Measurements from ENCODE around the gene RILPL2.

DNA sequence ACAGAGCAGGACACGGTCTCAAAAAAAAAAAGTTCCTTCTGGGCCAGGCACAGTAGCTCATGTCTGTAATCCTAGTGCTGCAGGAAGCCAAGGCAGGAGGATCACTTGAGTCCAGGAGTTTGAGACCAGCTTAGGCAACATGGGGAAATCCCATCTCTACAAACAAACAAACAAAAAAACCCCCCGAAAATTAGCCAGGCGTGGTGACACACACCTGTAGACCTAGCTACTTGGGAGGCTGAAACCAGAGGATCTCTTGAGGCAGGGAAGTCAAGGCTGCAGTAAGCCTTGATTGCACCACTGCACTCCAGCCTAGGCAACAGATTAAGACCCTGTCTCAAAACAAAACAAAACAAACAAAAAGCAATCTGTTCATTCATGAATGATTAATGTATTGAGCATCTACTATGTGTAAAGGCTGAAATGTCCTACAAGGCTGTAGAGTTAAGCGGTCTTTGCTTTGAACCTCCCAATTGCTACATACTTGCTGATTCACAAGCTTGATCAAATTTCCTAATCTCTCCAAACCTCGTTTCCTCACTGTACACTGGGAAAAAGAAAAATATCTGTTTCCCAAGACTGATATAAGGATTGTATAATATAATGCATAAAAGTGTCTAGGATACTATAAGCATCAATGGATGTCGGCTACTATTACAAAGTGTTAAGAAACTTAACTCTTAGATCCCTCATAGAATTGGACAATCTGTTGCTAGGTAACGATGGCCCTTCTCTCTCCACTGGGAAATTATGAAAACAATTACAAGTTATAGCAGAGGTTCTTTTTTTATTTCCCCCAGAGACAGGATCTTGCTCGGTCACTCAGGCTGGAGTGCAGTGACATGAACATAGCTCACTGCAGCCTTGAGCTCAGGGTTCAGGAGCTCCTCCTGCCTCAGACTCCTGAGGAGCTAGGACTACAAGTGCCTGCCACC, 7.9 kb upstream of the RILPL2 start:
- TF ChIP-seq, protein P1, sequence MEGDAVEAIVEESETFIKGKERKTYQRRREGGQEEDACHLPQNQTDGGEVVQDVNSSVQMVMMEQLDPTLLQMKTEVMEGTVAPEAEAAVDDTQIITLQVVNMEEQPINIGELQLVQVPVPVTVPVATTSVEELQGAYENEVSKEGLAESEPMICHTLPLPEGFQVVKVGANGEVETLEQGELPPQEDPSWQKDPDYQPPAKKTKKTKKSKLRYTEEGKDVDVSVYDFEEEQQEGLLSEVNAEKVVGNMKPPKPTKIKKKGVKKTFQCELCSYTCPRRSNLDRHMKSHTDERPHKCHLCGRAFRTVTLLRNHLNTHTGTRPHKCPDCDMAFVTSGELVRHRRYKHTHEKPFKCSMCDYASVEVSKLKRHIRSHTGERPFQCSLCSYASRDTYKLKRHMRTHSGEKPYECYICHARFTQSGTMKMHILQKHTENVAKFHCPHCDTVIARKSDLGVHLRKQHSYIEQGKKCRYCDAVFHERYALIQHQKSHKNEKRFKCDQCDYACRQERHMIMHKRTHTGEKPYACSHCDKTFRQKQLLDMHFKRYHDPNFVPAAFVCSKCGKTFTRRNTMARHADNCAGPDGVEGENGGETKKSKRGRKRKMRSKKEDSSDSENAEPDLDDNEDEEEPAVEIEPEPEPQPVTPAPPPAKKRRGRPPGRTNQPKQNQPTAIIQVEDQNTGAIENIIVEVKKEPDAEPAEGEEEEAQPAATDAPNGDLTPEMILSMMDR (conservative IDR thresholded peaks at IDR 0.05; ENCODE audit: low read depth in 2 of 2): no peak
- TF ChIP-seq EZH2 (IDR thresholded peaks at IDR 0.05; ENCODE audit: low read depth, unreplicated experiment): no peak
- no peak for TF ChIP-seq POLR2AphosphoS5 (IDR thresholded peaks at IDR 0.05; ENCODE audit: low read depth)
- TF ChIP-seq JUNB (IDR thresholded peaks at IDR 0.05; ENCODE audit: unreplicated experiment): no peak
- no peak for TF ChIP-seq STAT1 (IDR thresholded peaks at IDR 0.05; ENCODE audit: unreplicated experiment)
- TF ChIP-seq, protein P2, sequence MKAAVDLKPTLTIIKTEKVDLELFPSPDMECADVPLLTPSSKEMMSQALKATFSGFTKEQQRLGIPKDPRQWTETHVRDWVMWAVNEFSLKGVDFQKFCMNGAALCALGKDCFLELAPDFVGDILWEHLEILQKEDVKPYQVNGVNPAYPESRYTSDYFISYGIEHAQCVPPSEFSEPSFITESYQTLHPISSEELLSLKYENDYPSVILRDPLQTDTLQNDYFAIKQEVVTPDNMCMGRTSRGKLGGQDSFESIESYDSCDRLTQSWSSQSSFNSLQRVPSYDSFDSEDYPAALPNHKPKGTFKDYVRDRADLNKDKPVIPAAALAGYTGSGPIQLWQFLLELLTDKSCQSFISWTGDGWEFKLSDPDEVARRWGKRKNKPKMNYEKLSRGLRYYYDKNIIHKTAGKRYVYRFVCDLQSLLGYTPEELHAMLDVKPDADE (IDR thresholded peaks at IDR 0.05): no peak
- no peak for TF ChIP-seq EZH2phosphoT487 (IDR thresholded peaks at IDR 0.05; ENCODE audit: unreplicated experiment)
- TF ChIP-seq, protein P3, sequence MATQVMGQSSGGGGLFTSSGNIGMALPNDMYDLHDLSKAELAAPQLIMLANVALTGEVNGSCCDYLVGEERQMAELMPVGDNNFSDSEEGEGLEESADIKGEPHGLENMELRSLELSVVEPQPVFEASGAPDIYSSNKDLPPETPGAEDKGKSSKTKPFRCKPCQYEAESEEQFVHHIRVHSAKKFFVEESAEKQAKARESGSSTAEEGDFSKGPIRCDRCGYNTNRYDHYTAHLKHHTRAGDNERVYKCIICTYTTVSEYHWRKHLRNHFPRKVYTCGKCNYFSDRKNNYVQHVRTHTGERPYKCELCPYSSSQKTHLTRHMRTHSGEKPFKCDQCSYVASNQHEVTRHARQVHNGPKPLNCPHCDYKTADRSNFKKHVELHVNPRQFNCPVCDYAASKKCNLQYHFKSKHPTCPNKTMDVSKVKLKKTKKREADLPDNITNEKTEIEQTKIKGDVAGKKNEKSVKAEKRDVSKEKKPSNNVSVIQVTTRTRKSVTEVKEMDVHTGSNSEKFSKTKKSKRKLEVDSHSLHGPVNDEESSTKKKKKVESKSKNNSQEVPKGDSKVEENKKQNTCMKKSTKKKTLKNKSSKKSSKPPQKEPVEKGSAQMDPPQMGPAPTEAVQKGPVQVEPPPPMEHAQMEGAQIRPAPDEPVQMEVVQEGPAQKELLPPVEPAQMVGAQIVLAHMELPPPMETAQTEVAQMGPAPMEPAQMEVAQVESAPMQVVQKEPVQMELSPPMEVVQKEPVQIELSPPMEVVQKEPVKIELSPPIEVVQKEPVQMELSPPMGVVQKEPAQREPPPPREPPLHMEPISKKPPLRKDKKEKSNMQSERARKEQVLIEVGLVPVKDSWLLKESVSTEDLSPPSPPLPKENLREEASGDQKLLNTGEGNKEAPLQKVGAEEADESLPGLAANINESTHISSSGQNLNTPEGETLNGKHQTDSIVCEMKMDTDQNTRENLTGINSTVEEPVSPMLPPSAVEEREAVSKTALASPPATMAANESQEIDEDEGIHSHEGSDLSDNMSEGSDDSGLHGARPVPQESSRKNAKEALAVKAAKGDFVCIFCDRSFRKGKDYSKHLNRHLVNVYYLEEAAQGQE (IDR thresholded peaks at IDR 0.05; ENCODE audit: unreplicated experiment): no peak

Data from GM23338 (cell line).